Measurements from ENCODE around the gene GPC5.
A peak's percentile ranks its signal among the peaks of the same experiment; 100 is the strongest.
"Not testable (repeated sequence)": the region's sequence is repeated elsewhere in the genome, so short reads cannot be mapped to it uniquely, and the experiment has no call there.

Gene GPC5

DNA sequence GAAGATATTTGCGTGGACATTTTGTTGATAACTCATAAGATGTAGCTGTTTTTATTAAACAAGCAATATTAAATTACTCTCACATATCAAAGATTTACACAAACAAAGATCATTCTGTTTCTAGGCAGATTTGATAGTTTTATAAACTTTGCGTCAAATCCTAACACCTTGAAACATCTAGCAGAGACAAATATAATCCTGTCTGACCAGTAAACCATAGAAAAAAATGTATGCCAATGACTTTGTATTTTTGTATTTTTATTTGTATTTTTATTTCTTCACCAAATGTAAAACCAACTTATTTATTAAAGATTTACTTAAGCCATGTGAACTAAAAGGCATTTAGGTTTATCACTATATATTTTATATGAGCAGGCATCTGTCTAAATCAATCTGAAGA is 494.6 kb downstream of the GPC5 start:
- FAIRE-seq (no peak), DNase-seq (ENCODE audit: insufficient read length, low spot score) (no peak)

DNA sequence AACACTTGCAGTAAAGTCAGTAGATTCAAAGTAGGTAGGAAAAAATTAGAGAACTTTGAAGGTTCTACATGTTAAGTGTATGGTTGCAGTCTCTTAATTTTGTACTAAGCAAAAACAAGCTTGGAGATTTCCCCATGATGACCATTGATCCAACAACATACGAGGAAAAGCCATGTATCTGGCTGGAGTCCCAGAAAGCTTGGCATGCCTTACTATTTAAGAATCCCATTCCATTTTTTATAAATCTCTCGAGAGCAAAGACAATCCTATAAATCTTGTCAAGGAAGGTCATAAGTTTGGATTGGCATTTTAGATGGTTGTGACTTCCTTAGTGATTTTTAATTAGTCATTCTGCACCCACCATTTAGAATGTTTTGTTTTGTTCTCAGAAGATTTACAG is 495.9 kb downstream of the GPC5 start:
- TF ChIP-seq, protein P1, sequence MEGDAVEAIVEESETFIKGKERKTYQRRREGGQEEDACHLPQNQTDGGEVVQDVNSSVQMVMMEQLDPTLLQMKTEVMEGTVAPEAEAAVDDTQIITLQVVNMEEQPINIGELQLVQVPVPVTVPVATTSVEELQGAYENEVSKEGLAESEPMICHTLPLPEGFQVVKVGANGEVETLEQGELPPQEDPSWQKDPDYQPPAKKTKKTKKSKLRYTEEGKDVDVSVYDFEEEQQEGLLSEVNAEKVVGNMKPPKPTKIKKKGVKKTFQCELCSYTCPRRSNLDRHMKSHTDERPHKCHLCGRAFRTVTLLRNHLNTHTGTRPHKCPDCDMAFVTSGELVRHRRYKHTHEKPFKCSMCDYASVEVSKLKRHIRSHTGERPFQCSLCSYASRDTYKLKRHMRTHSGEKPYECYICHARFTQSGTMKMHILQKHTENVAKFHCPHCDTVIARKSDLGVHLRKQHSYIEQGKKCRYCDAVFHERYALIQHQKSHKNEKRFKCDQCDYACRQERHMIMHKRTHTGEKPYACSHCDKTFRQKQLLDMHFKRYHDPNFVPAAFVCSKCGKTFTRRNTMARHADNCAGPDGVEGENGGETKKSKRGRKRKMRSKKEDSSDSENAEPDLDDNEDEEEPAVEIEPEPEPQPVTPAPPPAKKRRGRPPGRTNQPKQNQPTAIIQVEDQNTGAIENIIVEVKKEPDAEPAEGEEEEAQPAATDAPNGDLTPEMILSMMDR (IDR thresholded peaks at IDR 0.05; ENCODE audit: insufficient read depth, missing control alignments): no peak
- DNase-seq (ENCODE audit: insufficient read length, low spot score): no peak
- FAIRE-seq: peak; percentile 58

More for the DNA sequence above, 494.6 kb downstream of the GPC5 start:
- TF ChIP-seq, protein P1 (IDR thresholded peaks at IDR 0.05; ENCODE audit: insufficient read depth, missing control alignments): no peak

DNA sequence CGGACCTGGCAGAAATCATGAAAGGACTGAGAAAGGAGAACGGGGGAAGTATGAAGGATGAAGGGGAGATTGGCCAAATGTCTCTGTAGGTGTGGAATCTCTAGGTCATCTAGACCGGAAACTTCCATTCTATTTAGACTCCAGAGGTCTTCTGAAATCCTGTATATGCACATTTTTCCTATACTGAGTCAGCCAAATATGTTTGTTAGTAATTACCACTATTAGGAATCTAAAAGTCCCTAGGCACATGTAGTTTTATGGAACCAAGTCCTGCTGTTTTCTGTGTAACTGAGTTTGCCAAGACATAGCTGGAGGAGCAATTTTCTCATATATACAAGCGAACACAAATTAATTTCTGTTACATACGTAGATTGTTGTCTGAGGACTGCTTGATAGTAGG is 498.1 kb downstream of the GPC5 start:
- DNase-seq (ENCODE audit: insufficient read length, low spot score): no peak
- no peak for FAIRE-seq
- TF ChIP-seq, protein P1 (IDR thresholded peaks at IDR 0.05; ENCODE audit: insufficient read depth, missing control alignments): no peak

DNA sequence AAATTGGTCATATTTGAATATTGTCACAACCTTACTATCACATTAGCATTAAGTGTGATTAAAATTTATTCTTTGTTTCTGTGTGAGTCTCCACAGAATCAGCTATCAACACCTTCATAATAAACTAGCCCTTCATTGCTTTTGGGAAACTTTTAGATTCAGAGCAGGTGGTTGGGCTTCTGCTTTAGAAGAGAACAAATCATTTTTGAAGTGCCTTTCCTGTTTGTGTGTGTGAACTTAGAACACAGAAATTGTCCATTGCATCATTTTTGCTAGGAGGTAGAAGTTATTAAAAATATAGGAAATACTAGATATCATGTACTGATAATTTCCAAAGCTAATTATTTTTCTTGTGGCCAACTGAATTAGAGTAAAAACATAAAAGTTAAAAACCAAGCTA is 500.6 kb downstream of the GPC5 start:
- DNase-seq (ENCODE audit: insufficient read length, low spot score): not testable (repeated sequence)

DNA sequence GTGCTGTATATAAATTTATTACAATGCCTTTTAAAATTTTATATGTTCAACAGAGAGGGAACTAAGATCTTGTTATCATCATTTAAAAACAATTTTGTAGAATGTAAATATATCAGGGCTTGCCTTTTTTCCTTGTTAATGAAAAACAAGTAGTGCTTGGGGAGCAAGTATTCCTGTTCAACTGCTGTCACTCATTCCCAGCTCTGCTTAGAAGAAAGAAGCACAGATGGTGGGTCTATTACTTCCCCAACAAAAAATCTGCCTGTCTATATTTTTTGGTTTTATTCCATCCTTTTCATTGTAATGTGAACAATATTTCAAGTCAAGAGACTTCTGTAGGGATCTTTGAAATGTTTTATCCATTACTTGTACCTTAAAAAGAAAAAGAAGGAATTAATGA is 503.9 kb downstream of the GPC5 start:
- no peak for DNase-seq (ENCODE audit: insufficient read length, low spot score)
- FAIRE-seq: no peak
- TF ChIP-seq, protein P1 (IDR thresholded peaks at IDR 0.05; ENCODE audit: insufficient read depth, missing control alignments): no peak

More for the DNA sequence above, 500.6 kb downstream of the GPC5 start:
- not testable (repeated sequence) for FAIRE-seq

DNA sequence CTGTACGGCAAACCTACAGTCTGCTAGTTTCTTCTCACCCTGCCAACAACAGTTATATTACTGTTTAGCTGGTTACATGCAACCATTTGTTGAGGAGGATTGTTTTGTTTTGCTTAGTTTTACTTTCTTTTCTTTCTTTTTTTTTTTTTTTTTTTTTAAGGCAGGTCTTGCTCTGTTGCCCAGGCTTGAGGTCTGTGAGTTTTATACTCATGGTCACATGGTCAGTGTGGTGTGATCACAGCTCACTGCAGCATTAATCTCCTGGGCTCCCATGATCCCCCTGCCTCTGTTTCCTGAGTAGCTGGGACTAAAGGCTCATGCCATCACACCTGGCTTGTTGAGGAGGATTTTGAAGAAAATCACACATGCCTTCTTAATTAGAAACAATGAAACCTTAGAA is 505.6 kb downstream of the GPC5 start:
- TF ChIP-seq, protein P1 (IDR thresholded peaks at IDR 0.05; ENCODE audit: insufficient read depth, missing control alignments): no peak
- no peak for FAIRE-seq
- DNase-seq (ENCODE audit: insufficient read length, low spot score): no peak

DNA sequence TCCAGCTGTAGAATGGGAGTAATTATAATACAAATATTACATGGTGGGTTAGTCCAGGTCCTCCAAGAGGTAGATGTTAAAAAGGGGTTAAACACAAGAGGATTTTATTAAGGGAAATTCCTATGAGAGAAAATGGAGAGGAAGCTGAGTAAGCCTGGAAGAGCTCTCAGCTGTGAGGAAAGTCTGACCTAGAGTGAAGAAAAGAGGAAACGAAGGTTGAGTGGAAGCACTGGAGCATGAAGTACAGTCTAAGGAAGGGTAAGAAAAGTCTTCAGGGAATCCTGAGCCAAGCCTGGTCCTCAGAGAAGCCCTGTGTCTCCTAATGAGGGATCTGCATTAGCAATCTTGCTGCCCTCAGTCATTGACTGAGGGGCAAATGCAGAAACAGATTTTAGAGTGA is 506.2 kb downstream of the GPC5 start:
- DNase-seq (ENCODE audit: insufficient read length, low spot score): no peak
- FAIRE-seq: no peak
- TF ChIP-seq, protein P1 (IDR thresholded peaks at IDR 0.05; ENCODE audit: insufficient read depth, missing control alignments): no peak

DNA sequence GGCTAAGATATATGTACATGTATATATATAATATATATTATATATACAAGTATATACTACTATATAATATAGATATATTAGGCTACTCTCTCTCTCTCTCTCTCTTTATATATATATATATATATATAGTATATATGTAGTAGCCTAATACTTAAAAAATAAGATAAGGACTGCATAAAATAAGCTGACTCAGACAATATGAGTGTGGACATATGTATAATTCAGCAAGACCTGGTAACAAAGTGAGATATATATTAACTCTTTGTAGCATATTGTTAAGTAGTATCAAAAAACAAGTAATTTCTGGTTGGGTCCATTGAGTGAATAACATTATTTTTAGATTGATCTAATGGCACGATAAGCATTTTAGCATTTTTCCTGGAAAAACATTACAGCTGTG is 509.0 kb downstream of the GPC5 start:
- TF ChIP-seq, protein P1 (IDR thresholded peaks at IDR 0.05; ENCODE audit: insufficient read depth, missing control alignments): no peak
- FAIRE-seq: no peak
- no peak for DNase-seq (ENCODE audit: insufficient read length, low spot score)

Measured in D721Med (cell line).